ENCODE data around the gene IL23A.
"Not testable (repeated sequence)": the region's sequence is repeated elsewhere in the genome, so short reads cannot be mapped to it uniquely, and the experiment has no call there.

Gene IL23A

GRCh38 chr12:56326533-56326932 lies 12.2 kb upstream of the IL23A start:
- no peak for DNase-seq

GRCh38 chr12:56330936-56331490 lies 7.7 kb upstream of the IL23A start:
- no peak for DNase-seq

GRCh38 chr12:56332512-56333196 lies 6.0 kb upstream of the IL23A start:
- no peak for DNase-seq

GRCh38 chr12:56333197-56333678 lies 5.4 kb upstream of the IL23A start:
- no peak for DNase-seq

GRCh38 chr12:56333679-56334489 lies 4.8 kb upstream of the IL23A start, which contains the start of gene PAN2:
Gene PAN2, minus strand, starts transcription at chr12:56334000. Its CDS starts 906 bp downstream, at chr12:56333094.
- DNase-seq: peak; percentile 92

- DNase-seq: no peak
Observed at GRCh38 chr12:56334490-56334793, 4.2 kb upstream of the IL23A start.

GRCh38 chr12:56335527-56335926 lies 3.2 kb upstream of the IL23A start:
- not testable (repeated sequence) for DNase-seq

GRCh38 chr12:56336361-56337167 lies 2.1 kb upstream of the IL23A start:
- no peak for DNase-seq

GRCh38 chr12:56337753-56338251 lies 882 bp upstream of the IL23A start:
- no peak for DNase-seq

- no peak for DNase-seq
Observed at GRCh38 chr12:56339158-56339422, 406 bp downstream of the IL23A start.

- DNase-seq: no peak
Observed at GRCh38 chr12:56341616-56342015, 2.9 kb downstream of the IL23A start.

GRCh38 chr12:56342290-56342689 lies 3.6 kb downstream of the IL23A start:
- not testable (repeated sequence) for DNase-seq

- DNase-seq: no peak
Observed at GRCh38 chr12:56346675-56347074, 8.0 kb downstream of the IL23A start.

GRCh38 chr12:56347255-56347654 lies 8.6 kb downstream of the IL23A start:
- DNase-seq: not testable (repeated sequence)

- DNase-seq: no peak
Observed at GRCh38 chr12:56348776-56349175, 10.1 kb downstream of the IL23A start.

GRCh38 chr12:56350662-56351061 lies 12.0 kb downstream of the IL23A start:
- no peak for DNase-seq

GRCh38 chr12:56351325-56351724 lies 12.6 kb downstream of the IL23A start:
- no peak for DNase-seq

- DNase-seq: no peak
Observed at GRCh38 chr12:56358836-56359532, 20.3 kb downstream of the IL23A start.

- peak; percentile 58 for DNase-seq
Observed at GRCh38 chr12:56359851-56360767, 21.4 kb downstream of the IL23A start, which contains the start of gene STAT2. Gene STAT2, minus strand, starts transcription at chr12:56360107. Its CDS starts 3,536 bp downstream, at chr12:56356571.

- no peak for DNase-seq
Observed at GRCh38 chr12:56361487-56362129, 22.9 kb downstream of the IL23A start.
